ENCODE measurements around the gene ASPA. TPM values are rescaled to one million over a fixed set of nuclear protein-coding genes. Genes with fewer than 3 reads are reported as not detected.
"Not testable (repeated sequence)": the region's sequence is repeated elsewhere in the genome, so short reads cannot be mapped to it uniquely, and the experiment has no call there.

ASPA gene
- total and polyA plus RNA-seq, 4 experiments from 2014 or later, result not detected

DNA sequence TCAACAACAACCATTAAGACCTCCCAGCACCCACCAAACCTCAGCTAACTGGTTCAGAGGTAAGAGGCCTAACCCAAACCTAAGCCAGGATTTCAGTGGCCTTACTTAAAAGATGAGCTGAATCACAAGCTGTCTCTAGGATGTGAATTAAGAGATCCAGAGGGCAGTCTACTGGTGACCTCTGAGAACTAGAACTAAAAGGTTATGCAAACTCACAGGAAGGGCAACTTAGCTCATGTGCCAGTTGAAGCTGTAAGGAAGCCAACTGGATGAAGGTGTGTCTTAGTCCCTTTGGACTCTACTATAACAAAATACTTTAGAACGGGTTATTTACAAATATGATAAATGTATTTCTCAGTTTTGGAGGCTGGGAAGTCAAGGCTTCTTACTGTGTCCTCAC lies 9.4 kb upstream of the ASPA start:
- H3K4me1 Mint-ChIP-seq; H3K27me3 ChIP-seq (ENCODE audit: insufficient read depth, low read length); H3K36me3 Mint-ChIP-seq; DNase-seq; H3K4me3 ChIP-seq (ENCODE audit: low read length in 2 of 2); H3K27ac ChIP-seq (ENCODE audit: low read depth, low read length); H3K9me3 ChIP-seq (ENCODE audit: control insufficient read depth in 1 of 2, low read length in 2 of 2); H3K9me3 Mint-ChIP-seq; H3K4me1 ChIP-seq (ENCODE audit: insufficient read depth, low read length); H3K27ac Mint-ChIP-seq; H3K36me3 ChIP-seq (ENCODE audit: insufficient read depth, low read length); intact Hi-C loops (cut with micrococcal nuclease); H3K27me3 Mint-ChIP-seq; H3K4me3 Mint-ChIP-seq; CTCF ChIA-PET (ENCODE audit: partially characterized antibody); POLR2A ChIA-PET (ENCODE audit: partially characterized antibody): not testable (repeated sequence)

- CTCF ChIA-PET (ENCODE audit: partially characterized antibody), result no interaction called here
- H3K27ac Mint-ChIP-seq, result no peak overlapping the region
Observed at GRCh38 chr17:3469529-3469928, 6.3 kb upstream of the ASPA start.

DNA sequence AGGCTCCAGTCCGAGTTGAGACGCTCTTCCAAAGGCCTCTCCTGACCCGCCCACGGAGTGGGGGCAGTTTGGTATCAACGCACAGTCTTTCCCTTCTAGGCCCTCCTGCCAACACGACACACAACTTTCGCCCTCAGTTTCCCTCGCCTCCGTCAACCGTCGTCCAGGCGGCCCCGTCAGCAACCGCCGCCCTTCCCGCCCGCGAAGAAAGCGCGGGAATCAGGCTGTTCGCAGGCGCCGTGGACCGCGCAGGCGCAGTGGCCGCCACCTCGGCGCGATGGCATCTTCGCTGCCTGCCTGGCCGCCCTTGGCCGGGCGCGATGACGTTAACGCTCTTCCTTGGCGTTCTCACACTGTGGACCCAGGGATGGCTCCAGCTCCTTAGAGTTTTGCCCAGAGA lies 4.2 kb upstream of the ASPA start, which contains the start of gene SPATA22:
TSS of gene SPATA22 (minus strand) at position 221 of the 400 bp plus-strand sequence. CDS start 2,494 bp downstream, outside the sequence.
- intact Hi-C loops (cut with micrococcal nuclease), result no loop called here
- H3K27me3 Mint-ChIP-seq, result peaks cover 4 to 6% of the 10 kb centered on the region in 2 donors
- no peak within 1 kb of the TSS for H3K27ac Mint-ChIP-seq
- no peak within 1 kb of the TSS for H3K4me3 Mint-ChIP-seq
- H3K36me3 ChIP-seq (ENCODE audit: insufficient read depth, low read length), result no peaks in the 10 kb centered on the region
- no peaks in the 10 kb centered on the region for H3K9me3 ChIP-seq (ENCODE audit: control insufficient read depth in 1 of 2, low read length in 2 of 2)
- H3K4me1 Mint-ChIP-seq, result peaks cover 0 to 7% (median 3%) of the 10 kb centered on the region in 4 donors
- H3K4me3 ChIP-seq (ENCODE audit: low read length in 2 of 2), result no peak within 1 kb of the TSS
- CTCF ChIA-PET (ENCODE audit: partially characterized antibody), result no interaction called here
- H3K9me3 Mint-ChIP-seq, result no peaks in the 10 kb centered on the region
- no peaks in the 10 kb centered on the region for H3K4me1 ChIP-seq (ENCODE audit: insufficient read depth, low read length)
- POLR2A ChIA-PET (ENCODE audit: partially characterized antibody), result no interaction called here
- no peak within 1 kb of the TSS for H3K27ac ChIP-seq (ENCODE audit: low read depth, low read length)
- DNase-seq, result no peak
- no peaks in the 10 kb centered on the region for H3K36me3 Mint-ChIP-seq
- no peaks in the 10 kb centered on the region for H3K27me3 ChIP-seq (ENCODE audit: insufficient read depth, low read length)

More at GRCh38 chr17:3469529-3469928, 6.3 kb upstream of the ASPA start:
- Mint-ChIP-seq H3K4me3 (no peak overlapping the region), H3K4me1 (no peaks in the 10 kb centered on the region), H3K9me3 (no peaks in the 10 kb centered on the region), H3K36me3 (no peaks in the 10 kb centered on the region), H3K27me3 (peaks cover 4 to 6% of the 10 kb centered on the region in 2 donors)
- POLR2A ChIA-PET (ENCODE audit: partially characterized antibody), result no interaction called here
- H3K27ac ChIP-seq (ENCODE audit: low read depth, low read length), result no peak overlapping the region
- no peak overlapping the region for H3K4me3 ChIP-seq (ENCODE audit: low read length in 2 of 2)
- no peaks in the 10 kb centered on the region for H3K36me3 ChIP-seq (ENCODE audit: insufficient read depth, low read length)
- intact Hi-C loops (cut with micrococcal nuclease), result no loop called here
- no peak for DNase-seq
- H3K4me1 ChIP-seq (ENCODE audit: insufficient read depth, low read length), result no peaks in the 10 kb centered on the region
- no peaks in the 10 kb centered on the region for H3K9me3 ChIP-seq (ENCODE audit: control insufficient read depth in 1 of 2, low read length in 2 of 2)
- H3K27me3 ChIP-seq (ENCODE audit: insufficient read depth, low read length), result no peaks in the 10 kb centered on the region

- Mint-ChIP-seq H3K27me3 (peaks cover 3 to 6% of the 10 kb centered on the region in 2 donors), H3K27ac (no peak overlapping the region), H3K4me1 (peaks cover 0 to 7% (median 3%) of the 10 kb centered on the region in 4 donors), H3K9me3 (no peaks in the 10 kb centered on the region), H3K4me3 (no peak overlapping the region), H3K36me3 (no peaks in the 10 kb centered on the region)
- no peak overlapping the region for H3K4me3 ChIP-seq (ENCODE audit: low read length in 2 of 2)
- no peak overlapping the region for H3K27ac ChIP-seq (ENCODE audit: low read depth, low read length)
- H3K4me1 ChIP-seq (ENCODE audit: insufficient read depth, low read length), result no peaks in the 10 kb centered on the region
- ChIA-PET POLR2A (ENCODE audit: partially characterized antibody) (no interaction called here), CTCF (ENCODE audit: partially characterized antibody) (no interaction called here)
- no peaks in the 10 kb centered on the region for H3K27me3 ChIP-seq (ENCODE audit: insufficient read depth, low read length)
- H3K36me3 ChIP-seq (ENCODE audit: insufficient read depth, low read length), result no peaks in the 10 kb centered on the region
- intact Hi-C loops (cut with micrococcal nuclease), result no loop called here
- no peaks in the 10 kb centered on the region for H3K9me3 ChIP-seq (ENCODE audit: control insufficient read depth in 1 of 2, low read length in 2 of 2)
- DNase-seq, result no peak
Observed at GRCh38 chr17:3472137-3472536, 3.7 kb upstream of the ASPA start.

GRCh38 chr17:3474212-3474611 lies 1.6 kb upstream of the ASPA start:
- Histone ChIP-seq H3K36me3 (ENCODE audit: insufficient read depth, low read length) (no peaks in the 10 kb centered on the region), H3K9me3 (ENCODE audit: control insufficient read depth in 1 of 2, low read length in 2 of 2) (no peaks in the 10 kb centered on the region), H3K27ac (ENCODE audit: low read depth, low read length) (no peak overlapping the region), H3K27me3 (ENCODE audit: insufficient read depth, low read length) (no peaks in the 10 kb centered on the region), H3K4me3 (ENCODE audit: low read length in 2 of 2) (no peak overlapping the region), H3K4me1 (ENCODE audit: insufficient read depth, low read length) (no peaks in the 10 kb centered on the region)
- intact Hi-C loops (cut with micrococcal nuclease), result no loop called here
- CTCF ChIA-PET (ENCODE audit: partially characterized antibody), result interaction anchor here (0.6 kb wide), 1 partner anchor 481 kb away, joined by 3 read pairs; no protein-coding TSS in a partner anchor
- H3K9me3 Mint-ChIP-seq, result no peaks in the 10 kb centered on the region
- no peak overlapping the region for H3K4me3 Mint-ChIP-seq
- H3K4me1 Mint-ChIP-seq, result peaks cover 0 to 7% (median 3%) of the 10 kb centered on the region in 4 donors
- peaks cover 8 to 10% of the 10 kb centered on the region in 2 donors for H3K27me3 Mint-ChIP-seq
- H3K27ac Mint-ChIP-seq, result no peak overlapping the region
- H3K36me3 Mint-ChIP-seq, result no peaks in the 10 kb centered on the region
- POLR2A ChIA-PET (ENCODE audit: partially characterized antibody), result no interaction called here
- DNase-seq, result no peak

DNA sequence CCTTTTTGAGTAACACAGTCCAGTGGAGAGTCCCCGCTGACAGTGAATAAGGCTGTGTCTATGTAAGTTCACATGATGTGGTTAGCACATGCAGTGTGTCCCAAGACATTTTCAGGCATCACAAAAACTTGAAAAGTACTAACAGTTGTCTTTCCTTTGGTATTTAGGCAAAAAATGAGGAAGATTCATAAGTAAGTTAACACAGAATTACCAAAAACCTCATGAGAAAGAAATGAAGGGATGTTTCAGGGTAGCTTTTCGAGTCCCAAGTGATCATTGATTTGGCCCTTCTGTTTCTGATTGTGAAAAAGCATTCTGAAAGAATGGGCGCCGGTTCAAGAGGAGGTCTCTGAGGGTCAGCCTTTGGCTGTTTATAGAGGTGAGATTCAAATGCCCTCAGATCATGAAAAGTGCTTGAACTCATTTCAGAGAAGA lies 529 bp upstream of the ASPA start:
- Histone ChIP-seq H3K9me3 (ENCODE audit: control insufficient read depth in 1 of 2, low read length in 2 of 2) (no peaks in the 10 kb centered on the region), H3K36me3 (ENCODE audit: insufficient read depth, low read length) (no peaks in the 10 kb centered on the region), H3K4me1 (ENCODE audit: insufficient read depth, low read length) (no peaks in the 10 kb centered on the region), H3K27me3 (ENCODE audit: insufficient read depth, low read length) (no peaks in the 10 kb centered on the region), H3K4me3 (ENCODE audit: low read length in 2 of 2) (no peak overlapping the region), H3K27ac (ENCODE audit: low read depth, low read length) (no peak overlapping the region)
- intact Hi-C loops (cut with micrococcal nuclease), result no loop called here
- H3K9me3 Mint-ChIP-seq, result no peaks in the 10 kb centered on the region
- H3K4me1 Mint-ChIP-seq, result peaks cover 0 to 7% (median 3%) of the 10 kb centered on the region in 4 donors
- no peaks in the 10 kb centered on the region for H3K36me3 Mint-ChIP-seq
- no peak overlapping the region for H3K4me3 Mint-ChIP-seq
- no peak overlapping the region for H3K27ac Mint-ChIP-seq
- ChIA-PET POLR2A (ENCODE audit: partially characterized antibody) (no interaction called here), CTCF (ENCODE audit: partially characterized antibody) (no interaction called here)
- DNase-seq, result no peak
- peaks cover 10 to 13% of the 10 kb centered on the region in 2 donors for H3K27me3 Mint-ChIP-seq

DNA sequence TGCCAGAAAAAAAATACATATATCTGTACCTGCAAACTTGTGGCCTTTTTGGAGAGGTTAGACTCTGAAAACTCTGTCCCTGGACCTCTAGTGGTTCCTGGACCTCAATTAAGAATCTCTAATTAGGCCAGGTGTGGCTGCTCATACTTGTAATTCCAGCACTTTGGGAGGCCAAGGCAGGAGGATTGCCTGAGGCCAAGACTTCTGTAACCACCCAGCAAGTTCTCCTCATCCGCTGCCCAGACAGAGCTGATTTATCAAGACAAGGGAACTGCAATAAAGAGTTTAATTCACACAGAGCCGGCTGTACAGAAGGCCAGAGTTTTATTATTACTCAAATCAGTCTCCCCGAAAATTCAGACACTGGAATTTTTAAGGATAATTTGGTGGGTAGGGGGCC lies 4.2 kb downstream of the ASPA start:
- no peak overlapping the region for H3K27ac Mint-ChIP-seq
- H3K4me3 Mint-ChIP-seq, result no peak overlapping the region
- peaks cover 19 to 30% of the 10 kb centered on the region in 2 donors for H3K27me3 Mint-ChIP-seq
- Histone ChIP-seq H3K4me3 (ENCODE audit: low read length in 2 of 2) (no peak overlapping the region), H3K36me3 (ENCODE audit: insufficient read depth, low read length) (no peaks in the 10 kb centered on the region), H3K27ac (ENCODE audit: low read depth, low read length) (no peak overlapping the region), H3K9me3 (ENCODE audit: control insufficient read depth in 1 of 2, low read length in 2 of 2) (no peaks in the 10 kb centered on the region), H3K27me3 (ENCODE audit: insufficient read depth, low read length) (no peaks in the 10 kb centered on the region), H3K4me1 (ENCODE audit: insufficient read depth, low read length) (no peaks in the 10 kb centered on the region)
- ChIA-PET CTCF (ENCODE audit: partially characterized antibody) (no interaction called here), POLR2A (ENCODE audit: partially characterized antibody) (no interaction called here)
- no peak for DNase-seq
- peaks cover 0 to 7% (median 3%) of the 10 kb centered on the region in 4 donors for H3K4me1 Mint-ChIP-seq
- H3K36me3 Mint-ChIP-seq, result no peaks in the 10 kb centered on the region
- intact Hi-C loops (cut with micrococcal nuclease), result no loop called here
- H3K9me3 Mint-ChIP-seq, result no peaks in the 10 kb centered on the region

DNA sequence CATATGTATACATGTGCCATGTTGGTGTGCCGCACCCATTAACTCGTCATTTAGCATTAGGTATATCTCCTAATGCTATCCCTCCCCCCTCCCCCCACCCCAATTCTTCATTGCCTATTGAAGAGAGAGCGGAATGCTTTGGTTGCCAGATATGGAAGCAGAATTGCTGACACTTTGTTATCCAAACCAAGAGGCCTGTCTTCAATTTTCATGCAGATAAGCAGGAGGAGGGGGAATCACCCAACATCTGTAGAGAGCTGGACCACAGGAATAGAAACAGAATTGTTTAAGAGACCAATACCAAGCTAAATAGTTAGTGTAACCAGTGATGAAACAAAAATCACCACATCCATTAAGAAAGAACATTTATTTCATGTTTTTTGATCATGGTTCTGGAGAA lies 7.1 kb downstream of the ASPA start:
- no peak overlapping the region for H3K27ac ChIP-seq (ENCODE audit: low read depth, low read length)
- Mint-ChIP-seq H3K27me3 (peaks cover 26 to 42% of the 10 kb centered on the region in 2 donors), H3K27ac (no peak overlapping the region), H3K9me3 (no peaks in the 10 kb centered on the region), H3K4me3 (no peak overlapping the region), H3K36me3 (no peaks in the 10 kb centered on the region), H3K4me1 (no peaks in the 10 kb centered on the region)
- DNase-seq, result no peak
- no peaks in the 10 kb centered on the region for H3K27me3 ChIP-seq (ENCODE audit: insufficient read depth, low read length)
- H3K4me1 ChIP-seq (ENCODE audit: insufficient read depth, low read length), result no peaks in the 10 kb centered on the region
- no peaks in the 10 kb centered on the region for H3K9me3 ChIP-seq (ENCODE audit: control insufficient read depth in 1 of 2, low read length in 2 of 2)
- no peaks in the 10 kb centered on the region for H3K36me3 ChIP-seq (ENCODE audit: insufficient read depth, low read length)
- CTCF ChIA-PET (ENCODE audit: partially characterized antibody), result no interaction called here
- intact Hi-C loops (cut with micrococcal nuclease), result no loop called here
- POLR2A ChIA-PET (ENCODE audit: partially characterized antibody), result no interaction called here
- H3K4me3 ChIP-seq (ENCODE audit: low read length in 2 of 2), result no peak overlapping the region
